Ishikawa (cell line): ENCODE data around the gene WIPF3.

Experiments
- CEBPB ChIP-seq: IDR thresholded peaks from 2 replicates; pipeline ENCODE4 v1.6.1; 2012
- TAF1 ChIP-seq: IDR thresholded peaks from 2 replicates; pipeline ENCODE4 v1.6.1; 2012; ENCODE audit warnings: low read depth, mild to moderate bottlenecking
- TF ChIP-seq, protein P1 (sequence below): IDR thresholded peaks from 2 replicates; pipeline ENCODE4 v1.6.1; 2012
- TF ChIP-seq, protein P2 (sequence below): IDR thresholded peaks from 2 replicates; pipeline ENCODE4 v1.6.1; 2012; ENCODE audit warnings: low read depth, mild to moderate bottlenecking

DNA sequence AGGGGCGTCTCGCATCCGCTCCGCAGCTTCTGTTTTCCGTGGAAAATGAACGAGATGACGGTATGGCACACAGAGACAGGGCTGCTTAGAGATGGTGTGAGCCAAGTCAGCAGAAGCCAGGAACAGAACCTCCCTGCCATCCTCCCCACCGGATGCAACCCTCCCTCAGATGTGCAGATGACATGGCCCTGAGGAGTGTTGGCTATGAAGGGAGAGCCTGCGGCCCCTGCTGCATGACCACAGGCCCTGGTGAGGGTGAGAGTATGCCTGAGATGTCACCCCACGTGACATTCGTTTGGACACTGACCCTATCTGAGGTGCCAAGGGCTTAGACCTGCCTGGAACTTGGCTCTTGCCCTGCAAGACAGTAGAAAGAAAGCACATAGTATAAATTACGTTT lies 29.4 kb downstream of the WIPF3 start:
- TF ChIP-seq TAF1 (no peak), CEBPB (no peak)
- TF ChIP-seq, protein P1, sequence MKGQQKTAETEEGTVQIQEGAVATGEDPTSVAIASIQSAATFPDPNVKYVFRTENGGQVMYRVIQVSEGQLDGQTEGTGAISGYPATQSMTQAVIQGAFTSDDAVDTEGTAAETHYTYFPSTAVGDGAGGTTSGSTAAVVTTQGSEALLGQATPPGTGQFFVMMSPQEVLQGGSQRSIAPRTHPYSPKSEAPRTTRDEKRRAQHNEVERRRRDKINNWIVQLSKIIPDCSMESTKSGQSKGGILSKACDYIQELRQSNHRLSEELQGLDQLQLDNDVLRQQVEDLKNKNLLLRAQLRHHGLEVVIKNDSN, result no peak
- TF ChIP-seq, protein P2, sequence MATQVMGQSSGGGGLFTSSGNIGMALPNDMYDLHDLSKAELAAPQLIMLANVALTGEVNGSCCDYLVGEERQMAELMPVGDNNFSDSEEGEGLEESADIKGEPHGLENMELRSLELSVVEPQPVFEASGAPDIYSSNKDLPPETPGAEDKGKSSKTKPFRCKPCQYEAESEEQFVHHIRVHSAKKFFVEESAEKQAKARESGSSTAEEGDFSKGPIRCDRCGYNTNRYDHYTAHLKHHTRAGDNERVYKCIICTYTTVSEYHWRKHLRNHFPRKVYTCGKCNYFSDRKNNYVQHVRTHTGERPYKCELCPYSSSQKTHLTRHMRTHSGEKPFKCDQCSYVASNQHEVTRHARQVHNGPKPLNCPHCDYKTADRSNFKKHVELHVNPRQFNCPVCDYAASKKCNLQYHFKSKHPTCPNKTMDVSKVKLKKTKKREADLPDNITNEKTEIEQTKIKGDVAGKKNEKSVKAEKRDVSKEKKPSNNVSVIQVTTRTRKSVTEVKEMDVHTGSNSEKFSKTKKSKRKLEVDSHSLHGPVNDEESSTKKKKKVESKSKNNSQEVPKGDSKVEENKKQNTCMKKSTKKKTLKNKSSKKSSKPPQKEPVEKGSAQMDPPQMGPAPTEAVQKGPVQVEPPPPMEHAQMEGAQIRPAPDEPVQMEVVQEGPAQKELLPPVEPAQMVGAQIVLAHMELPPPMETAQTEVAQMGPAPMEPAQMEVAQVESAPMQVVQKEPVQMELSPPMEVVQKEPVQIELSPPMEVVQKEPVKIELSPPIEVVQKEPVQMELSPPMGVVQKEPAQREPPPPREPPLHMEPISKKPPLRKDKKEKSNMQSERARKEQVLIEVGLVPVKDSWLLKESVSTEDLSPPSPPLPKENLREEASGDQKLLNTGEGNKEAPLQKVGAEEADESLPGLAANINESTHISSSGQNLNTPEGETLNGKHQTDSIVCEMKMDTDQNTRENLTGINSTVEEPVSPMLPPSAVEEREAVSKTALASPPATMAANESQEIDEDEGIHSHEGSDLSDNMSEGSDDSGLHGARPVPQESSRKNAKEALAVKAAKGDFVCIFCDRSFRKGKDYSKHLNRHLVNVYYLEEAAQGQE, result no peak
